K562 (cell line): ENCODE measurements around the gene HMCES. TPM values are rescaled to one million over a fixed set of nuclear protein-coding genes. Genes with fewer than 3 reads are reported as not detected.

Experiments used
- ATAC-seq: fragments of 200-7000 bp; cut with Tn5 transposase; 3 replicates; pipeline ENCODE4 v1.9.1; 2020; ENCODE audit warnings: moderate library complexity
- BruUV-seq: library from RNA; stranded (reverse); fragments of 400-500 nt; replicated peaks from 2 replicates; lab custom pipeline; 2021; lab: Mats Ljungman, UMichigan
- CTCF ChIA-PET: fragments of 300-600 bp; formaldehyde crosslinking; extraction: SDS; loops from one replicate; lab custom pipeline; 2021; ENCODE audit warnings: low intra/inter-chr PET ratio; lab: Yijun Ruan, JAX
- POLR2A ChIA-PET: fragments of 300-600, 350-650 bp; sonication (Branson Sonifier 250); formaldehyde crosslinking; extraction: SDS; loops from one replicate; lab custom pipeline; 2021; ENCODE audit warnings: antibody characterized with exemption, inconsistent platforms; lab: Yijun Ruan, JAX
- DNase-seq, 4 experiments: peaks; one replicate each; pipeline versions ENCODE4 v3.0.0 to v3.0.0-alpha.2; 2011 to 2018; ENCODE audit warnings: low spot score in 3 of 4, mixed read lengths in 3 of 4; ENCODE audit errors: extremely low read depth in 1 of 4
- FAIRE-seq: peaks from 2 replicates; lab custom pipeline; 2011; peaks lifted over from hg19 to GRCh38; lab: Jason Lieb, UNC
- H2AFZ ChIP-seq: 2 replicates; pipeline ENCODE4 v1.6.0; 2011; ENCODE audit warnings: low read depth, low read length, control low read depth, inconsistent platforms
- H3K27ac ChIP-seq: fragments of 200-600 bp; 3 replicates; pipeline ENCODE4 v1.8.0; 2011; ENCODE audit warnings: low read depth, mild to moderate bottlenecking, control low read depth, inconsistent platforms, low read length, moderate library complexity, mixed read lengths; ENCODE audit errors: extremely low read depth
- H3K27me3 ChIP-seq, 2 experiments: fragments of 300-600 bp in 1 of 2; 2 replicates in 1 of 2; 3 replicates in 1 of 2; pipeline versions ENCODE4 v1.6.0 to v1.8.0; 2011; ENCODE audit warnings: inconsistent platforms in 2 of 2, low read length in 2 of 2, mild to moderate bottlenecking in 1 of 2, mixed read lengths in 1 of 2, moderate library complexity in 1 of 2; ENCODE audit not compliant: control insufficient read depth in 2 of 2, insufficient read depth in 2 of 2
- H3K36me3 ChIP-seq: fragments of 300-600 bp; 3 replicates; pipeline ENCODE4 v1.8.0; 2011; ENCODE audit warnings: mild to moderate bottlenecking, low read length, inconsistent platforms; ENCODE audit not compliant: control insufficient read depth, insufficient read depth
- H3K4me1 ChIP-seq, 2 experiments: fragments of 200-600 bp in 1 of 2; replicated peaks in 1 of 2; 2 replicates in 1 of 2; 3 replicates in 1 of 2; pipeline versions ENCODE4 v1.5.1 to v1.8.0; 2011; ENCODE audit warnings: inconsistent platforms in 2 of 2, low read length in 2 of 2, mild to moderate bottlenecking in 1 of 2, mixed read lengths in 1 of 2, moderate library complexity in 1 of 2; ENCODE audit not compliant: control insufficient read depth in 2 of 2, insufficient read depth in 2 of 2
- H3K4me2 ChIP-seq: 2 replicates; pipeline ENCODE4 v1.6.1; 2011; ENCODE audit warnings: low read length, control low read depth, inconsistent platforms, mixed read lengths; ENCODE audit not compliant: insufficient read depth
- H3K4me3 ChIP-seq: fragments of 200-600 bp; sonication (generic), shearing (Covaris generic); 2 replicates; pipeline ENCODE4 v1.5.1; 2016; ENCODE audit warnings: control low read depth, inconsistent platforms
- H3K79me2 ChIP-seq: fragments of 200-600 bp; 3 replicates; pipeline ENCODE4 v1.8.0; 2011; ENCODE audit warnings: low read length, inconsistent platforms; ENCODE audit not compliant: control insufficient read depth, insufficient read depth
- H3K9ac ChIP-seq, 2 experiments: 2 replicates each; pipeline versions ENCODE4 v1.6.0 to v1.6.1; 2011; ENCODE audit warnings: low read depth in 2 of 2, low read length in 2 of 2, control low read depth in 1 of 2, inconsistent platforms in 1 of 2, mild to moderate bottlenecking in 1 of 2, mixed read lengths in 1 of 2; ENCODE audit not compliant: insufficient read depth in 1 of 2
- H3K9me1 ChIP-seq: one replicate; pipeline ENCODE4 v1.6.0; 2011; ENCODE audit warnings: inconsistent platforms, mild to moderate bottlenecking, low read length, moderate library complexity; ENCODE audit not compliant: control insufficient read depth, insufficient read depth
- H3K9me3 ChIP-seq: replicated peaks from 2 replicates; pipeline ENCODE4 v1.5.1; 2011; ENCODE audit warnings: low read depth, low read length, inconsistent platforms; ENCODE audit not compliant: control insufficient read depth, insufficient read depth
- H4K20me1 ChIP-seq: replicated peaks from 2 replicates; pipeline ENCODE4 v1.6.1; 2011; ENCODE audit warnings: low read length, inconsistent platforms, mixed read lengths; ENCODE audit not compliant: control insufficient read depth, insufficient read depth
- ATF3 ChIP-seq, 2 experiments: fragments of 450-650 bp in 1 of 2; sonication (generic) in 1 of 2; formaldehyde crosslinking in 1 of 2; IDR thresholded peaks in 1 of 2; conservative IDR thresholded peaks in 1 of 2; 2 replicates each; pipeline versions ENCODE4 v1.6.1 to v1.8.1; 2016 to 2023; ENCODE audit warnings: mild to moderate bottlenecking in 2 of 2, moderate library complexity in 2 of 2, inconsistent platforms in 1 of 2, missing genetic modification reagents in 1 of 2
- CTCF ChIP-seq, 3 experiments: IDR thresholded peaks in 2 of 3; conservative IDR thresholded peaks in 1 of 3; 2 replicates each; pipeline ENCODE4 v1.5.1; 2011 to 2012; ENCODE audit warnings: low read length in 3 of 3, mild to moderate bottlenecking in 3 of 3, control low read depth in 2 of 3, improper control_type of control experiment in 1 of 3, inconsistent platforms in 1 of 3, low read depth in 1 of 3, mixed read lengths in 1 of 3, moderate library complexity in 1 of 3; ENCODE audit not compliant: insufficient read depth in 2 of 3
- WGBS: fragments of 100-300 bp; shearing (Covaris generic); methylation state at CpG from one replicate; pipeline ENCODE4 v1.1.6; 2016; ENCODE audit warnings: low coverage, mixed read lengths; ENCODE audit not compliant: insufficient coverage; ENCODE audit errors: missing lambda C conversion rate; 5-methylcytosine and 5-hydroxymethylcytosine counted together
- in situ Hi-C: fragments of 300-500 bp; cut with MboI; formaldehyde crosslinking; loops from 4 replicates; pipeline ENCODE4 v1.15.0; 2018; ENCODE audit warnings: inconsistent platforms, mixed read lengths
- intact Hi-C: fragments of 100-400 bp; cut with micrococcal nuclease; formaldehyde crosslinking; loops from 2 replicates; pipeline ENCODE4 v1.14.2; 2022
- polyA plus RNA-seq, 8 experiments: library from polyadenylated mRNA; depleted of rRNA in 4 of 8; stranded (reverse) in 5 of 8; unstranded in 3 of 8; fragments of >200 nt; fragmentation: Nextera tagmentation in 2 of 8; fragmentation: Illumina TruSeq in 1 of 8; extraction: Ambion mirVana in 2 of 8; extraction: Trizol in 1 of 8; gene quantifications; 2 replicates each; pipeline versions ENCODE4 v1.2.1 to v1.2.3, GENCODE V29; 2011 to 2014; ENCODE audit warnings: inconsistent platforms in 1 of 8, missing spikeins in 1 of 8
- total RNA-seq, 7 experiments: library from RNA; depleted of rRNA in 6 of 7; stranded (reverse); fragments of >200 nt in 6 of 7; fragmentation: Illumina TruSeq in 2 of 7; extraction: Trizol in 2 of 7; gene quantifications; 2 replicates each; pipeline versions ENCODE4 v1.2.1 to v1.2.3, GENCODE V29; 2011 to 2021; ENCODE audit warnings: low replicate concordance in 1 of 7

The HMCES gene
- total and polyA plus RNA-seq, 9 of the 15 experiments (the other 6 are each of a cell fraction or from before 2014, with no cell fraction given), result 18.8 to 45.3 (median 24.8) TPM

GRCh38 chr3:129304146-129304961, 25.7 kb downstream of the HMCES start:
- Histone ChIP-seq H3K4me3 (no peak overlapping the region), H3K4me1 (peaks cover 11 to 13% of the 10 kb centered on the region in 2 experiments; a peak in 4 of 5 replicates), H3K9me1 (no peaks in the 10 kb centered on the region), H3K27ac (peak overlapping the region; percentile 21; the same call in 1 of the 3 replicates), H2AFZ (no peak overlapping the region), H3K4me2 (no peak overlapping the region), H4K20me1 (no peaks in the 10 kb centered on the region), H3K27me3 (no peaks in the 10 kb centered on the region), H3K79me2 (no peaks in the 10 kb centered on the region), H3K36me3 (peaks cover 30% of the 10 kb centered on the region; the same call in 2 of the 3 replicates), H3K9ac (peak overlapping the region in 1 of 2 experiments; percentile 85; a peak in 1 of 4 replicates), H3K9me3 (no peaks in the 10 kb centered on the region)
- FAIRE-seq (peak; percentile 55), ATAC-seq (peak; percentile 56), DNase-seq (peak in 1 of 4 experiments; percentile 22)
- TF ChIP-seq CTCF (IDR thresholded peaks at IDR 0.05 in 2 of 3, conservative IDR thresholded peaks at IDR 0.05 in 1 of 3; ENCODE audit: insufficient read depth in 2 of 3, low read depth in 1 of 3, low read length in 3 of 3), result peak in 2 of 3 experiments; percentile 12 to 34; a peak in 3 of 6 replicates
- TF ChIP-seq ATF3 (IDR thresholded peaks at IDR 0.05), result no peak
- TF ChIP-seq ATF3 (CRISPR knock-in tag; conservative IDR thresholded peaks at IDR 0.05), result no peak
- intact Hi-C loops, result no loop called here
- in situ Hi-C loops, result no loop called here
- 52% methylated on average over 2 of the region's 3 CpGs for WGBS
- BruUV-seq, result no TSS peak
- CTCF ChIA-PET, result no interaction called here
- POLR2A ChIA-PET, result interaction anchor here (1.5 to 1.6 kb wide), 2 partner anchors 10 to 12 kb away, joined by 4 to 10 read pairs; a partner anchor contains a TSS
